Activated naive CD4-positive, alpha-beta T cell treated with anti-CD3 and anti-CD28 coated beads, Interleukin-2, amount 50 U/mL, for 24 hours (primary cell): Measurements from ENCODE around the gene PIGC.
A peak's percentile ranks its signal among the peaks of the same experiment; 100 is the strongest.
"Not testable (repeated sequence)": the region's sequence is repeated elsewhere in the genome, so short reads cannot be mapped to it uniquely, and the experiment has no call there.

Experiments used
- H3K27ac Mint-ChIP-seq: one replicate; pipeline ENCODE4 v1.8.0; 2021; ENCODE audit warnings: mild to moderate bottlenecking, mixed read lengths
- H3K27me3 Mint-ChIP-seq: one replicate; pipeline ENCODE4 v1.8.0; 2021; ENCODE audit warnings: mixed read lengths
- H3K36me3 Mint-ChIP-seq: one replicate; pipeline ENCODE4 v1.8.0; 2021; ENCODE audit warnings: mixed read lengths
- H3K4me1 Mint-ChIP-seq: one replicate; pipeline ENCODE4 v1.8.0; 2021; ENCODE audit warnings: mixed read lengths
- H3K4me3 Mint-ChIP-seq: one replicate; pipeline ENCODE4 v1.8.0; 2021; ENCODE audit warnings: mild to moderate bottlenecking, mixed read lengths
- H3K9me3 Mint-ChIP-seq: one replicate; pipeline ENCODE4 v1.8.0; 2021; ENCODE audit warnings: mixed read lengths

PIGC gene

GRCh38 chr1:172452536-172453152, 8.8 kb upstream of the PIGC start:
- Mint-ChIP-seq H3K4me3 (no peak overlapping the region), H3K27me3 (no peaks in the 10 kb centered on the region), H3K4me1 (peaks cover 25% of the 10 kb centered on the region), H3K9me3 (no peaks in the 10 kb centered on the region), H3K27ac (no peak overlapping the region), H3K36me3 (peaks cover 2% of the 10 kb centered on the region)

- Mint-ChIP-seq H3K9me3 (no peaks in the 10 kb centered on the region), H3K27ac (no peak overlapping the region), H3K4me1 (peaks cover 25% of the 10 kb centered on the region), H3K4me3 (no peak overlapping the region), H3K27me3 (no peaks in the 10 kb centered on the region), H3K36me3 (peaks cover 2% of the 10 kb centered on the region)
Observed at GRCh38 chr1:172451002-172451443, 7.2 kb upstream of the PIGC start.

- Mint-ChIP-seq H3K27ac (no peak overlapping the region), H3K27me3 (no peaks in the 10 kb centered on the region), H3K4me3 (no peak overlapping the region), H3K36me3 (peaks cover 2% of the 10 kb centered on the region), H3K4me1 (peaks cover 25% of the 10 kb centered on the region), H3K9me3 (no peaks in the 10 kb centered on the region)
Observed at GRCh38 chr1:172450524-172450885, 6.6 kb upstream of the PIGC start.

GRCh38 chr1:172449585-172450523, 6.0 kb upstream of the PIGC start:
- no peaks in the 10 kb centered on the region for H3K9me3 Mint-ChIP-seq
- no peak overlapping the region for H3K4me3 Mint-ChIP-seq
- no peaks in the 10 kb centered on the region for H3K27me3 Mint-ChIP-seq
- peaks cover 29% of the 10 kb centered on the region for H3K4me1 Mint-ChIP-seq
- H3K36me3 Mint-ChIP-seq: peaks cover under 1% of the 10 kb centered on the region
- no peak overlapping the region for H3K27ac Mint-ChIP-seq

- Mint-ChIP-seq H3K4me3 (no peak overlapping the region), H3K27ac (no peak overlapping the region), H3K9me3 (no peaks in the 10 kb centered on the region), H3K27me3 (no peaks in the 10 kb centered on the region), H3K4me1 (peaks cover 35% of the 10 kb centered on the region), H3K36me3 (no peaks in the 10 kb centered on the region)
Observed at GRCh38 chr1:172448995-172449584, 5.2 kb upstream of the PIGC start.

- Mint-ChIP-seq H3K4me3 (no peak overlapping the region), H3K4me1 (peaks cover 42% of the 10 kb centered on the region), H3K27me3 (no peaks in the 10 kb centered on the region), H3K27ac (no peak overlapping the region), H3K9me3 (no peaks in the 10 kb centered on the region), H3K36me3 (no peaks in the 10 kb centered on the region)
Observed at GRCh38 chr1:172447641-172448040, 3.8 kb upstream of the PIGC start.

GRCh38 chr1:172446547-172446946, 2.7 kb upstream of the PIGC start:
- Mint-ChIP-seq H3K9me3 (no peaks in the 10 kb centered on the region), H3K4me1 (peaks cover 53% of the 10 kb centered on the region), H3K27me3 (no peaks in the 10 kb centered on the region), H3K36me3 (peaks cover 10% of the 10 kb centered on the region), H3K4me3 (no peak overlapping the region), H3K27ac (no peak overlapping the region)

- Mint-ChIP-seq H3K27ac (peak overlapping the region; percentile 92), H3K36me3 (peaks cover 20% of the 10 kb centered on the region), H3K4me1 (peaks cover 52% of the 10 kb centered on the region), H3K27me3 (no peaks in the 10 kb centered on the region), H3K9me3 (peaks cover 4% of the 10 kb centered on the region), H3K4me3 (peak overlapping the region; percentile 96)
Observed at GRCh38 chr1:172442843-172443565, 865 bp downstream of the PIGC start.

- peak overlapping the region; percentile 63 for H3K4me3 Mint-ChIP-seq
- H3K27me3 Mint-ChIP-seq: no peaks in the 10 kb centered on the region
- H3K9me3 Mint-ChIP-seq: peaks cover 4% of the 10 kb centered on the region
- peak overlapping the region; percentile 81 for H3K27ac Mint-ChIP-seq
- peaks cover 20% of the 10 kb centered on the region for H3K36me3 Mint-ChIP-seq
- peaks cover 52% of the 10 kb centered on the region for H3K4me1 Mint-ChIP-seq
Observed at GRCh38 chr1:172442404-172442803, 1.5 kb downstream of the PIGC start.

- not testable (repeated sequence) for H3K27ac Mint-ChIP-seq, H3K4me3 Mint-ChIP-seq, H3K9me3 Mint-ChIP-seq, H3K27me3 Mint-ChIP-seq
- H3K4me1 Mint-ChIP-seq: peaks cover 54% of the 10 kb centered on the region
- peaks cover 19% of the 10 kb centered on the region for H3K36me3 Mint-ChIP-seq
Observed at GRCh38 chr1:172437183-172437582, 6.7 kb downstream of the PIGC start.

GRCh38 chr1:172431721-172432192, 12.1 kb downstream of the PIGC start:
- Mint-ChIP-seq H3K4me3 (peak overlapping the region; percentile 51), H3K9me3 (no peaks in the 10 kb centered on the region), H3K4me1 (peaks cover 42% of the 10 kb centered on the region), H3K27ac (peak overlapping the region; percentile 87), H3K27me3 (no peaks in the 10 kb centered on the region), H3K36me3 (peaks cover 4% of the 10 kb centered on the region)

- Mint-ChIP-seq H3K27ac (peak overlapping the region; percentile 87), H3K36me3 (peaks cover 4% of the 10 kb centered on the region), H3K4me1 (peaks cover 42% of the 10 kb centered on the region), H3K27me3 (no peaks in the 10 kb centered on the region), H3K9me3 (no peaks in the 10 kb centered on the region), H3K4me3 (peak overlapping the region; percentile 51)
Observed at GRCh38 chr1:172431204-172431603, 12.7 kb downstream of the PIGC start.

GRCh38 chr1:172430128-172430454, 13.8 kb downstream of the PIGC start:
- Mint-ChIP-seq H3K27me3 (no peaks in the 10 kb centered on the region), H3K4me1 (peaks cover 42% of the 10 kb centered on the region), H3K9me3 (no peaks in the 10 kb centered on the region), H3K36me3 (peaks cover 4% of the 10 kb centered on the region), H3K27ac (no peak overlapping the region), H3K4me3 (no peak overlapping the region)

- no peaks in the 10 kb centered on the region for H3K27me3 Mint-ChIP-seq
- peak overlapping the region; percentile 42 for H3K27ac Mint-ChIP-seq
- no peaks in the 10 kb centered on the region for H3K9me3 Mint-ChIP-seq
Observed at GRCh38 chr1:172429331-172430127, 14.3 kb downstream of the PIGC start.

GRCh38 chr1:172427191-172427590, 16.7 kb downstream of the PIGC start:
- Mint-ChIP-seq H3K4me1 (peaks cover 18% of the 10 kb centered on the region), H3K27ac (no peak overlapping the region), H3K27me3 (no peaks in the 10 kb centered on the region), H3K9me3 (no peaks in the 10 kb centered on the region), H3K36me3 (no peaks in the 10 kb centered on the region), H3K4me3 (no peak overlapping the region)

More at GRCh38 chr1:172429331-172430127, 14.3 kb downstream of the PIGC start:
- no peak overlapping the region for H3K4me3 Mint-ChIP-seq
- H3K4me1 Mint-ChIP-seq: peaks cover 40% of the 10 kb centered on the region
- peaks cover 4% of the 10 kb centered on the region for H3K36me3 Mint-ChIP-seq
